SK-N-SH treated with all-trans-retinoic acid at 6 μM for 48 hours (cell line): ENCODE data around the gene SCGB1A1.
A peak's percentile ranks its signal among the peaks of the same experiment; 100 is the strongest.

Source experiments
- ATAC-seq: fragments of 200-7000 bp; cut with Tn5 transposase; 3 replicates; pipeline ENCODE4 v1.9.1; 2020; ENCODE audit warnings: mild to moderate bottlenecking, moderate library complexity
- BACH2 ChIP-seq: fragments of 250-450 bp; sonication (Bioruptor Pico); IDR thresholded peaks from 2 replicates; pipeline ENCODE4 v1.9.0; 2021; ENCODE audit warnings: mild to moderate bottlenecking, borderline replicate concordance
- CSDC2 ChIP-seq: fragments of 250-450 bp; sonication (Bioruptor Pico); IDR thresholded peaks from 2 replicates; pipeline ENCODE4 v1.5.0; 2020; ENCODE audit warnings: mild to moderate bottlenecking, moderate library complexity
- CSRNP3 ChIP-seq: fragments of 250-450 bp; sonication (Bioruptor Pico); IDR thresholded peaks from 2 replicates; pipeline ENCODE4 v1.5.1; 2021; ENCODE audit warnings: mild to moderate bottlenecking, moderate library complexity
- ESRRG ChIP-seq: fragments of 250-450 bp; sonication (Bioruptor Pico); IDR thresholded peaks from 2 replicates; pipeline ENCODE4 v1.6.1; 2021; ENCODE audit warnings: mild to moderate bottlenecking
- GLIS3 ChIP-seq: fragments of 250-450 bp; sonication (Bioruptor Pico); IDR thresholded peaks from 2 replicates; pipeline ENCODE4 v1.5.0; 2020; ENCODE audit warnings: mild to moderate bottlenecking, moderate library complexity
- ISL1 ChIP-seq: fragments of 250-450 bp; sonication (Bioruptor Pico); IDR thresholded peaks from 2 replicates; pipeline ENCODE4 v2.1.2; 2022; ENCODE audit warnings: mild to moderate bottlenecking, moderate library complexity
- OSR1 ChIP-seq: fragments of 250-450 bp; sonication (Bioruptor Pico); IDR thresholded peaks from 2 replicates; pipeline ENCODE4 v1.8.0; 2022; ENCODE audit warnings: moderate library complexity, mild to moderate bottlenecking, inconsistent platforms
- POU6F1 ChIP-seq: fragments of 250-450 bp; sonication (Bioruptor Pico); IDR thresholded peaks from 2 replicates; pipeline ENCODE4 v1.8.0; 2021; ENCODE audit warnings: low read depth, mild to moderate bottlenecking, moderate library complexity, borderline replicate concordance
- PPARA ChIP-seq: fragments of 250-450 bp; sonication (Bioruptor Pico); IDR thresholded peaks from 2 replicates; pipeline ENCODE4 v1.5.0; 2020; ENCODE audit warnings: mild to moderate bottlenecking, borderline replicate concordance
- RARB ChIP-seq: fragments of 250-450 bp; sonication (Bioruptor Pico); IDR thresholded peaks from 2 replicates; pipeline ENCODE4 v1.8.0; 2021; ENCODE audit warnings: mild to moderate bottlenecking, moderate library complexity
- SNAI2 ChIP-seq: fragments of 250-450 bp; sonication (Bioruptor Pico); IDR thresholded peaks from 2 replicates; pipeline ENCODE4 v1.5.0; 2020; ENCODE audit warnings: mild to moderate bottlenecking, moderate library complexity
- TCF4 ChIP-seq: fragments of 250-450 bp; sonication (Bioruptor Pico); IDR thresholded peaks from 2 replicates; pipeline ENCODE4 v1.8.0; 2021; ENCODE audit warnings: mild to moderate bottlenecking, moderate library complexity, borderline replicate concordance
- TOX ChIP-seq: fragments of 250-450 bp; sonication (Bioruptor Pico); IDR thresholded peaks from 2 replicates; pipeline ENCODE4 v1.8.0; 2021; ENCODE audit warnings: mild to moderate bottlenecking, moderate library complexity, borderline replicate concordance
- ZC3H10 ChIP-seq: fragments of 250-450 bp; sonication (Bioruptor Pico); IDR thresholded peaks from 2 replicates; pipeline ENCODE4 v1.5.1; 2021; ENCODE audit warnings: mild to moderate bottlenecking, moderate library complexity
- ZFP3 ChIP-seq: fragments of 250-450 bp; sonication (Bioruptor Pico); IDR thresholded peaks from 2 replicates; pipeline ENCODE4 v1.5.0; 2020; ENCODE audit warnings: mild to moderate bottlenecking, moderate library complexity
- ZFP30 ChIP-seq: fragments of 450-650 bp; formaldehyde crosslinking; IDR thresholded peaks from 2 replicates; pipeline ENCODE4 v1.5.0; 2022; ENCODE audit warnings: mild to moderate bottlenecking, moderate library complexity
- ZNF565 ChIP-seq: fragments of 450-650 bp; formaldehyde crosslinking; conservative IDR thresholded peaks from 2 replicates; pipeline ENCODE4 v1.5.0; 2020; ENCODE audit warnings: low read depth, mild to moderate bottlenecking, moderate library complexity
- ZNF70 ChIP-seq: fragments of 450-650 bp; formaldehyde crosslinking; IDR thresholded peaks from 2 replicates; pipeline ENCODE4 v1.5.0; 2020; ENCODE audit warnings: mild to moderate bottlenecking, moderate library complexity
- ZNF8 ChIP-seq: fragments of 450-650 bp; formaldehyde crosslinking; IDR thresholded peaks from 2 replicates; pipeline ENCODE4 v1.5.0; 2020; ENCODE audit warnings: mild to moderate bottlenecking, moderate library complexity
- TF ChIP-seq, protein P1 (sequence below): fragments of 250-450 bp; sonication (Bioruptor Pico); IDR thresholded peaks from 2 replicates; pipeline ENCODE4 v1.8.0; 2020; ENCODE audit warnings: mild to moderate bottlenecking, moderate library complexity, borderline replicate concordance
- TF ChIP-seq, protein P2 (sequence below): fragments of 250-450 bp; sonication (Bioruptor Pico); IDR thresholded peaks from 2 replicates; pipeline ENCODE4 v1.5.1; 2020; ENCODE audit warnings: low read depth, mild to moderate bottlenecking, moderate library complexity

Gene SCGB1A1

DNA sequence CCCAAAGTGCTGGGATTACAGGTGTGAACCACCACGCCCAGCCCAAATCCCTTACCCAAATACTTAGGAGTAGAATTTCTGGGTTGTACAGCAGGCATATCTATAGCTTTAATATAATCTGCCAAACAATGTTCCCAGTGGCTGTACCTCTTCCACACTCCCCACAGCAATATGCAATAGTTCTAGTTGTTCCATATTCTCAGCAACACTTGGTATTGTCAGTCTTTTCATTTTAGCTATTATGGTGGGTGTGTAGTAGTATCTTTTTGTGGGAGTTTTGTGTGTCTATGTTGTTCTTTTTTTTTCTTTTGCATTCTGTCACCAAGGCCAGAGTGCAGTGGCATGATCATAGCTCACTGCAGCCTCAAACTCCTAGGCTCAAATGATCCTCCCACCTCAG lies 18.8 kb downstream of the SCGB1A1 start (continued):
- TF ChIP-seq, protein P1, sequence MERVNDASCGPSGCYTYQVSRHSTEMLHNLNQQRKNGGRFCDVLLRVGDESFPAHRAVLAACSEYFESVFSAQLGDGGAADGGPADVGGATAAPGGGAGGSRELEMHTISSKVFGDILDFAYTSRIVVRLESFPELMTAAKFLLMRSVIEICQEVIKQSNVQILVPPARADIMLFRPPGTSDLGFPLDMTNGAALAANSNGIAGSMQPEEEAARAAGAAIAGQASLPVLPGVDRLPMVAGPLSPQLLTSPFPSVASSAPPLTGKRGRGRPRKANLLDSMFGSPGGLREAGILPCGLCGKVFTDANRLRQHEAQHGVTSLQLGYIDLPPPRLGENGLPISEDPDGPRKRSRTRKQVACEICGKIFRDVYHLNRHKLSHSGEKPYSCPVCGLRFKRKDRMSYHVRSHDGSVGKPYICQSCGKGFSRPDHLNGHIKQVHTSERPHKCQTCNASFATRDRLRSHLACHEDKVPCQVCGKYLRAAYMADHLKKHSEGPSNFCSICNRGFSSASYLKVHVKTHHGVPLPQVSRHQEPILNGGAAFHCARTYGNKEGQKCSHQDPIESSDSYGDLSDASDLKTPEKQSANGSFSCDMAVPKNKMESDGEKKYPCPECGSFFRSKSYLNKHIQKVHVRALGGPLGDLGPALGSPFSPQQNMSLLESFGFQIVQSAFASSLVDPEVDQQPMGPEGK (CRISPR knock-in tag) = no peak
- TF ChIP-seq BACH2 (CRISPR knock-in tag) (no peak), OSR1 (no peak), SNAI2 (no peak), ZNF565 (no peak), ZNF70 (CRISPR knock-in tag) (no peak)
- TF ChIP-seq, all 23 proteins: peak for 0

GRCh38 chr11:62438641-62439040 lies 19.8 kb downstream of the SCGB1A1 start:
- ATAC-seq = no peak

DNA sequence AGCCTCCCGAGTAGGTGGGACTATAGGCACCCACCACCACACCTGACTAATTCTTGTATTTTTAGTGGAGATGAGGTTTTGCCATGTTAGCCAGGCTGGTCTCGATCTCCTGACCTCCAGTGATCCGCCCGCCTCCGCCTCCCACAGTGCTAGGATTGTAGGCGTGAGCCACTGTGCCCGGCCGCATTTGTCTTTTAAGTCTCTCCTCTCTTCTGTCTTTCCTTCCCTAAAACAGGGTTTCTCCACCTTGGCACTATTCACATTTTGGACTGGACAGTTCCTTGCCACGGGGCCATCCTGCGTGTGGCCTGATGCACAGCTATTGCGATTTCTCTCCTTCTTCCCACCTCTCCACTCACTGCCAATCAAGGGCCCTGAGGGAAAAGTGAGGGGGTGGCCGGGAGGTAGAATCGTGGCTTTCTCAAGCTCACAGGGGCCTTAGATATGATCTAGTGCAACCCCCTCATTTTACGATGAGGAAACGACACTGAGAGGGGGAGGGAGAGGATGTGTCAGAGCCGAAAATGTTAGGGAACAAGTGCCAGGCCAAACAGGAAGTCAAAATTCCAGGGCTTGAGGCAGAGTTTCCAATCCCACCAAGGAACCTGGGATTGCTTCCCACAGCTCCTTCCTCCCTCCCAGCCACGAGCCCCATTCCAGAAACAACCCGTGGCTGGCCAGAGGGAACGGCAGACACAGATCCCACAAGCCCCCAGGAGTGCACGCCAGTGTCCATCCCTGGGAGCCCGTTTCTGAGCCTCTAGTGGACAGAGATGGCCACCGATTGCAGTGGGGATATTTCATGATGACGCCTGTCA lies 21.2 kb downstream of the SCGB1A1 start:
- TF ChIP-seq ZFP3 (CRISPR knock-in tag) (peak; percentile 46; the same call in 1 of the 2 replicates), TOX (CRISPR knock-in tag) (no peak)
- ATAC-seq = no peak; the same call in 2 of the 3 replicates

More at GRCh38 chr11:62438641-62439040, 19.8 kb downstream of the SCGB1A1 start:
- TF ChIP-seq POU6F1 (CRISPR knock-in tag) (no peak), ESRRG (CRISPR knock-in tag) (no peak), ISL1 (CRISPR knock-in tag) (no peak), OSR1 (no peak), ZNF565 (no peak), TCF4 (CRISPR knock-in tag) (no peak), RARB (no peak), ZC3H10 (CRISPR knock-in tag) (no peak), GLIS3 (no peak), ZFP3 (CRISPR knock-in tag) (no peak), ZNF8 (CRISPR knock-in tag) (no peak), PPARA (no peak), SNAI2 (no peak)
- TF ChIP-seq, protein P1 (CRISPR knock-in tag) = no peak
- TF ChIP-seq, protein P2, sequence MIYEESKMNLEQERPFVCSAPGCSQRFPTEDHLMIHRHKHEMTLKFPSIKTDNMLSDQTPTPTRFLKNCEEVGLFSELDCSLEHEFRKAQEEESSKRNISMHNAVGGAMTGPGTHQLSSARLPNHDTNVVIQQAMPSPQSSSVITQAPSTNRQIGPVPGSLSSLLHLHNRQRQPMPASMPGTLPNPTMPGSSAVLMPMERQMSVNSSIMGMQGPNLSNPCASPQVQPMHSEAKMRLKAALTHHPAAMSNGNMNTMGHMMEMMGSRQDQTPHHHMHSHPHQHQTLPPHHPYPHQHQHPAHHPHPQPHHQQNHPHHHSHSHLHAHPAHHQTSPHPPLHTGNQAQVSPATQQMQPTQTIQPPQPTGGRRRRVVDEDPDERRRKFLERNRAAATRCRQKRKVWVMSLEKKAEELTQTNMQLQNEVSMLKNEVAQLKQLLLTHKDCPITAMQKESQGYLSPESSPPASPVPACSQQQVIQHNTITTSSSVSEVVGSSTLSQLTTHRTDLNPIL (CRISPR knock-in tag) = no peak
- TF ChIP-seq, all 23 proteins: peak for 0

- TF ChIP-seq CSDC2 (CRISPR knock-in tag) (no peak), ZC3H10 (CRISPR knock-in tag) (no peak), GLIS3 (no peak), BACH2 (CRISPR knock-in tag) (no peak), POU6F1 (CRISPR knock-in tag) (no peak), TOX (CRISPR knock-in tag) (no peak), RARB (no peak), ZFP30 (CRISPR knock-in tag) (no peak), CSRNP3 (CRISPR knock-in tag) (no peak), ZNF8 (CRISPR knock-in tag) (no peak), OSR1 (no peak)
- TF ChIP-seq, protein P2 (CRISPR knock-in tag) = no peak
- peak; percentile 21 for ATAC-seq
Measured at GRCh38 chr11:62443390-62444235, 24.8 kb downstream of the SCGB1A1 start.
